HepG2 (cell line): ENCODE measurements around the gene DVL3. TPM values are rescaled to one million over a fixed set of nuclear protein-coding genes. Genes with fewer than 3 reads are reported as not detected.

Source experiments
- AKAP8 ChIP-seq: sonication (generic); formaldehyde crosslinking; IDR thresholded peaks from 2 replicates; pipeline ENCODE4 v1.5.1; 2020; ENCODE audit warnings: mild to moderate bottlenecking, missing genetic modification reagents
- ARID2 ChIP-seq: sonication (generic); formaldehyde crosslinking; IDR thresholded peaks from 2 replicates; pipeline ENCODE4 v1.8.1; 2022; ENCODE audit warnings: mild to moderate bottlenecking, missing genetic modification reagents, borderline replicate concordance
- DRAP1 ChIP-seq: IDR thresholded peaks from 2 replicates; pipeline ENCODE4 v1.6.1; 2016; ENCODE audit warnings: missing genetic modification reagents, missing compliant biosample characterization
- E2F5 ChIP-seq: sonication (generic); formaldehyde crosslinking; conservative IDR thresholded peaks from 2 replicates; pipeline ENCODE4 v1.4.0; 2020; ENCODE audit warnings: missing genetic modification reagents
- MYNN ChIP-seq: sonication (generic); formaldehyde crosslinking; IDR thresholded peaks from 2 replicates; pipeline ENCODE4 v1.4.0; 2020; ENCODE audit warnings: mild to moderate bottlenecking, low read depth, missing genetic modification reagents
- NBN ChIP-seq: fragments of 450-650 bp; conservative IDR thresholded peaks from 2 replicates; pipeline ENCODE4 v1.6.1; 2017
- PBX2 ChIP-seq: IDR thresholded peaks from 2 replicates; pipeline ENCODE4 v1.6.1; 2016; ENCODE audit warnings: control low read depth
- PCBP1 ChIP-seq: fragments of 200-400 bp; formaldehyde crosslinking; IDR thresholded peaks from 2 replicates; pipeline ENCODE4 v1.6.1; 2017; ENCODE audit warnings: mild to moderate bottlenecking, low read depth, low read length, borderline replicate concordance
- PPARG ChIP-seq: conservative IDR thresholded peaks from 2 replicates; pipeline ENCODE4 v1.6.1; 2016; ENCODE audit warnings: missing biosample characterization, missing genetic modification reagents
- RARG ChIP-seq: sonication (generic); formaldehyde crosslinking; IDR thresholded peaks from 2 replicates; pipeline ENCODE4 v1.4.0; 2020; ENCODE audit warnings: low read depth, mild to moderate bottlenecking, missing genetic modification reagents
- RFX5 ChIP-seq: IDR thresholded peaks from 2 replicates; pipeline ENCODE4 v1.6.1; 2011; ENCODE audit warnings: low read depth, low read length, improper control_type of control experiment
- SNAPC2 ChIP-seq: sonication (generic); formaldehyde crosslinking; IDR thresholded peaks from 2 replicates; pipeline ENCODE4 v1.8.1; 2022; ENCODE audit warnings: mild to moderate bottlenecking, missing genetic modification reagents
- WIZ ChIP-seq: sonication (generic); formaldehyde crosslinking; IDR thresholded peaks from 2 replicates; pipeline ENCODE4 v1.5.1; 2020; ENCODE audit warnings: mild to moderate bottlenecking, missing genetic modification reagents
- ZC3H13 ChIP-seq: sonication (generic); formaldehyde crosslinking; IDR thresholded peaks from 2 replicates; pipeline ENCODE4 v1.8.1; 2023; ENCODE audit warnings: mild to moderate bottlenecking, missing genetic modification reagents, moderate library complexity
- ZNF281 ChIP-seq: sonication (generic); formaldehyde crosslinking; IDR thresholded peaks from 2 replicates; pipeline ENCODE4 v1.4.0; 2020; ENCODE audit warnings: missing genetic modification reagents, borderline replicate concordance
- ZNF430 ChIP-seq: sonication (generic); formaldehyde crosslinking; IDR thresholded peaks from 2 replicates; pipeline ENCODE4 v1.9.0; 2021; ENCODE audit warnings: mild to moderate bottlenecking, missing genetic modification reagents
- ZNF484 ChIP-seq: sonication (generic); formaldehyde crosslinking; IDR thresholded peaks from 2 replicates; pipeline ENCODE4 v1.5.1; 2020; ENCODE audit warnings: mild to moderate bottlenecking, low read depth, missing genetic modification reagents, borderline replicate concordance
- ZNF563 ChIP-seq: sonication (generic); formaldehyde crosslinking; IDR thresholded peaks from 2 replicates; pipeline ENCODE4 v1.8.0; 2022; ENCODE audit warnings: mild to moderate bottlenecking, moderate library complexity, missing genetic modification reagents
- ZNF589 ChIP-seq: sonication (generic); formaldehyde crosslinking; conservative IDR thresholded peaks from 2 replicates; pipeline ENCODE4 v1.8.0; 2022; ENCODE audit warnings: mild to moderate bottlenecking, moderate library complexity, missing genetic modification reagents
- ZNF766 ChIP-seq: sonication (generic); formaldehyde crosslinking; IDR thresholded peaks from 2 replicates; pipeline ENCODE4 v1.5.0; 2020; ENCODE audit warnings: missing genetic modification reagents, borderline replicate concordance
- ZNF772 ChIP-seq: sonication (generic); formaldehyde crosslinking; IDR thresholded peaks from 2 replicates; pipeline ENCODE4 v1.5.0; 2020; ENCODE audit warnings: mild to moderate bottlenecking, missing genetic modification reagents
- polyA plus RNA-seq, 8 experiments: library from polyadenylated mRNA; depleted of rRNA in 3 of 8; stranded (reverse) in 7 of 8; unstranded in 1 of 8; fragments of >200 nt; fragmentation: Illumina TruSeq in 4 of 8; extraction: Trizol in 4 of 8; gene quantifications; 2 replicates each; pipeline versions ENCODE4 v1.2.1 to v1.2.3, GENCODE V29; 2011 to 2016; ENCODE audit warnings: low read depth in 4 of 8, missing spikeins in 1 of 8, mixed read lengths in 1 of 8; ENCODE audit not compliant: insufficient read depth in 1 of 8
- total RNA-seq, 5 experiments: library from RNA; depleted of rRNA; stranded (reverse); fragments of >200 nt; fragmentation: Illumina TruSeq; extraction: Trizol; gene quantifications; 2 replicates each; pipeline ENCODE4 v1.2.3, GENCODE V29; 2016; ENCODE audit warnings: low read depth in 1 of 5

Gene DVL3
- total and polyA plus RNA-seq, 2 of the 13 experiments (the other 11 are each of a cell fraction or from before 2014, with no cell fraction given), result 29.0 to 36.1 TPM

- TF ChIP-seq ZNF281 (CRISPR knock-in tag), result peak; percentile 49; the same call in 1 of the 2 replicates
- TF ChIP-seq ZC3H13, result 0 out of 2 replicates have a peak, but pooled peaks have one; percentile 20
- 0 out of 2 replicates have a peak, but pooled peaks have one; percentile 32 for TF ChIP-seq PPARG (CRISPR knock-in tag)
- TF ChIP-seq RARG (CRISPR knock-in tag), result no peak
- peak; percentile 60; the same call in 1 of the 2 replicates for TF ChIP-seq ZNF766 (CRISPR knock-in tag)
- 0 out of 2 replicates have a peak, but pooled peaks have one; percentile 26 for TF ChIP-seq AKAP8
- no peak for TF ChIP-seq ARID2 (CRISPR knock-in tag)
- TF ChIP-seq ZNF589 (CRISPR knock-in tag), result no peak; the same call in 1 of the 2 replicates
- no peak for TF ChIP-seq NBN
- TF ChIP-seq ZNF563 (CRISPR knock-in tag), result peak; percentile 72; the same call in 1 of the 2 replicates
- TF ChIP-seq PCBP1, result no peak
- TF ChIP-seq E2F5 (CRISPR knock-in tag), result no peak
- peak; percentile 59; the same call in 1 of the 2 replicates for TF ChIP-seq SNAPC2 (CRISPR knock-in tag)
- TF ChIP-seq DRAP1 (CRISPR knock-in tag), result 0 out of 2 replicates have a peak, but pooled peaks have one; percentile 8
- TF ChIP-seq ZNF772, result peak; percentile 55; the same call in 1 of the 2 replicates
- TF ChIP-seq PBX2, result no peak
- no peak for TF ChIP-seq RFX5
- TF ChIP-seq MYNN (CRISPR knock-in tag), result no peak
- TF ChIP-seq ZNF484, result no peak
- 0 out of 2 replicates have a peak, but pooled peaks have one; percentile 66 for TF ChIP-seq WIZ
- TF ChIP-seq ZNF430 (CRISPR knock-in tag), result peak; percentile 48; the same call in 1 of the 2 replicates
Measured at GRCh38 chr3:184133840-184134745, 21.1 kb upstream of the DVL3 start (continued).
